Duodenal mucosa (tissue), 2 donors: ENCODE data around the gene SMOC2.

Source experiments
- H3K27ac ChIP-seq: one replicate; pipeline ENCODE4 v1.7.0; 2013; ENCODE audit warnings: low read depth, low read length
- H3K27me3 ChIP-seq, 2 donors: one replicate each; pipeline ENCODE4 v1.7.0; 2013; ENCODE audit warnings: low read length in 2 of 2, control low read depth in 1 of 2; ENCODE audit not compliant: insufficient read depth in 2 of 2, control insufficient read depth in 1 of 2
- H3K36me3 ChIP-seq, 2 donors: one replicate each; pipeline ENCODE4 v1.7.0; 2013; ENCODE audit warnings: low read length in 2 of 2, control low read depth in 1 of 2; ENCODE audit not compliant: insufficient read depth in 2 of 2, control insufficient read depth in 1 of 2
- H3K4me1 ChIP-seq, 2 donors: one replicate each; pipeline ENCODE4 v1.7.0; 2013; ENCODE audit warnings: low read length in 2 of 2, control low read depth in 1 of 2; ENCODE audit not compliant: insufficient read depth in 2 of 2, control insufficient read depth in 1 of 2
- H3K4me3 ChIP-seq, 2 donors: one replicate each; pipeline ENCODE4 v1.7.0; 2013; ENCODE audit warnings: low read length in 2 of 2, low read depth in 1 of 2
- H3K9ac ChIP-seq, 2 donors: one replicate each; pipeline ENCODE4 v1.7.0; 2013; ENCODE audit warnings: low read length in 2 of 2, low read depth in 1 of 2
- H3K9me3 ChIP-seq, 2 donors: one replicate each; pipeline ENCODE4 v1.7.0; 2013; ENCODE audit warnings: low read length in 2 of 2, control low read depth in 1 of 2; ENCODE audit not compliant: control insufficient read depth in 1 of 2

Gene SMOC2

DNA sequence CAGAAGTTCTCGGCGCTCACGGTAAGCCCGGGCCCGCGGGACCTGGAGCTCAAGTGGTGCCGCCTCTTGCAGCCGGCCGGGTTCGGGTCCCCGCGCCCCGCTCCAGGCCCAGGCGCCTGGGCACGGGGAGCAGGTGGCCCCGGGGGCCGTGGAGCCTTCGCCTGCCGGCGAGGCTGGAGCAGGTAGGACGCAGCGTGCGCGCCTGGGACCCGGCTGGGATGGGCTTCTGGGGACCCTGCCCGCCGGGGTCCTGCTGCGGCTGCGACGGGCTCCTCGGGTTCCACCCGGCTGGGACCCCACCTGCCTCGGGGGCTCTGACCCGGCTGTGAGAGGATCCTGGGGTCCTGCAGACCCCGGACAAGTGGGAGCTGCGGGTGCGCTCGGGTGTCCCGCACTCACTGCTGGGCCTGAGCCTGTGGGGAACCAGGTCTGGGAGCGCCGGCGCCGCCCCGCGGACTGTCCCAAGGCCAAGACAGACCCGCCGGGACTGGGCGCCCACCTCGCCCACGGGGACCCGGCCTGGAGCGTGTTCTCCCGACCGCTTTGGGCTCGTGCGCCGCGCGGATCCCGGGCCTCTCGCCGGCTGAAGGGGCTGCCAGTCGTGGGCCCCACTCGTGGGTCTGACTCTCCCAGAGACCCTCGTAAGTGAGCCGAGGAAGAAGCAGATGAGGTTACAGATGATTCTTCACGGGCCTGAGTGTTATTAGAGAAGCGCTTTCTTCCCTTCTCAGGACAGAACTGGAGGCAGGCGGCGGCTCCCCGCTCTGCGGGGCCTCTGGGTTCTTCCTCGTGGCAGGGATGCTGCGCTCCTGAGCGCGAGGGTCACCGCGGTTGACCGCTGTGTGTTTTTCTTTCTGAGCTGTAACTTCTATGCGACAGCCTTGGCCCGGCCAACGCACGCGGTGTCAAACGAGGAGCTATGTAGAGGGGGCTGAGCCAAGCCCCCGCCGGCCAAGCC, 729 bp downstream of the SMOC2 start:
- Histone ChIP-seq H3K4me3 (peak overlapping the region; percentile 54 to 55), H3K4me1 (peaks cover 0 to 6% of the 10 kb centered on the region in 2 donors), H3K9me3 (no peaks in the 10 kb centered on the region), H3K27me3 (peaks cover 23 to 25% of the 10 kb centered on the region in 2 donors), H3K27ac (no peak overlapping the region), H3K9ac (no peak overlapping the region), H3K36me3 (no peaks in the 10 kb centered on the region)

DNA sequence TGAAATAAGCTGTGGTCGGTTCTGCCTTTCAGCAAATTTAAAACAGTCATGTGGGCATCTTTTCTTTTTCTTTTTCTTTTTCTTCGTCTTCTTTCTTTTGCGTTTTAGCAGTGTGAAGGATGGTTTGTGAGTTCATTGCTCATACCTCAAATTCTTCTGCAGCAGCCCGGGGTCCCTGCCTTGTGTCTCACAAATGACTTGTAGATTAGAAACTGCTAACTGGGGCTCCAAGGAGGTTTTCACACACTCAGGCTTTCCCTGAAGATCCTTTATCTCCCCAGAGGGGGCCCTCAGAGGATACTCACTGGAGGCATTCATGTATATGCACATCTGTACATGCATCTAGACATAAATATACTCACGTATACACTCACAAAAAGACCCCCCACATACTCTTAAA, 1.7 kb downstream of the SMOC2 start:
- no peak overlapping the region for H3K9ac ChIP-seq
- no peaks in the 10 kb centered on the region for H3K9me3 ChIP-seq
- H3K27ac ChIP-seq: no peak overlapping the region
- no peaks in the 10 kb centered on the region for H3K36me3 ChIP-seq
- H3K4me1 ChIP-seq: peaks cover 0 to 6% of the 10 kb centered on the region in 2 donors
- peaks cover 23 to 25% of the 10 kb centered on the region in 2 donors for H3K27me3 ChIP-seq
- H3K4me3 ChIP-seq: peak overlapping the region; percentile 54 to 55

DNA sequence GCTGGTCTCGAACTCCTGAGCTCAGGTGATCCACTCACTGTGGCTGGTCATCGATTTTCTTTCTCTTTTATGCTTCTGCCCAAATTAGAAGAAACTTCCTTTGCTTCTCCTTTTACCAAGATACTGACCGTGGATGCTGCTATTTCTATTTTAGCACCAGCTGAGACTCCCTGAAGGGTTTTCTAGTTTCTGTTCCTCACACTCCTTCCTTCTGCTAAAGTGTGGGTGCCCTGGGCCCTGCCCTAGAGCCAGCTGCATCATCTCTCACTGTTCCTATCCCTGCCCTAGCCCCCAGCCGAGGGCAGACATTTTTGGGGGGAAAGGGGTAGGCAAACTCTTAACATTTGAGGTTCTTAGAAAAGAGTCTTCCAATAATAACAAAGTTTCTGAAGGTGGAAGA, 6.3 kb downstream of the SMOC2 start:
- no peaks in the 10 kb centered on the region for H3K36me3 ChIP-seq
- H3K27me3 ChIP-seq: peaks cover 6 to 13% of the 10 kb centered on the region in 2 donors
- H3K9me3 ChIP-seq: no peaks in the 10 kb centered on the region
- H3K4me1 ChIP-seq: peaks cover 3 to 7% of the 10 kb centered on the region in 2 donors
- H3K4me3 ChIP-seq: no peak overlapping the region
- H3K9ac ChIP-seq: no peak overlapping the region
- no peak overlapping the region for H3K27ac ChIP-seq

DNA sequence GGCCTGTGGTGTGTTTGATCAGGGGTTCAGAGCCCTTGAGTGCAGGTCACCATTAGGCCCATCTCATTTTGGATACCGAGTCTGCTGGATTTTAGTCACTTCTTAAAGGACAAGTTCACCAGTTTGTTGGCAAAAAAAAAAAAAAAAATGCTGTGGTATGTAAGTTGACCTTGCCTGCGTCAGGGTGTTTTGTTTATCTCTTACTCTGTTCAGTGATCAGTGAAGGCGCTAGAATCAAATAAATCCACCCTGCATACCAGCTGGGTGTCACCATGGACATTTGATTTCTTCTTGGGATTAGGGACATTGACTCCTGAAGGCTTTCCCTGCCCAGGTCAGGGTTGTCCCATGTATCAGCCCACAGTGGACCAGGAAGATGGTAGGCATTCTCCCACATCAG, 6.7 kb downstream of the SMOC2 start:
- no peak overlapping the region for H3K4me3 ChIP-seq
- peaks cover 4 to 7% of the 10 kb centered on the region in 2 donors for H3K4me1 ChIP-seq
- no peaks in the 10 kb centered on the region for H3K9me3 ChIP-seq
- no peak overlapping the region for H3K9ac ChIP-seq
- no peaks in the 10 kb centered on the region for H3K36me3 ChIP-seq
- H3K27ac ChIP-seq: no peak overlapping the region
- peaks cover 4 to 9% of the 10 kb centered on the region in 2 donors for H3K27me3 ChIP-seq

DNA sequence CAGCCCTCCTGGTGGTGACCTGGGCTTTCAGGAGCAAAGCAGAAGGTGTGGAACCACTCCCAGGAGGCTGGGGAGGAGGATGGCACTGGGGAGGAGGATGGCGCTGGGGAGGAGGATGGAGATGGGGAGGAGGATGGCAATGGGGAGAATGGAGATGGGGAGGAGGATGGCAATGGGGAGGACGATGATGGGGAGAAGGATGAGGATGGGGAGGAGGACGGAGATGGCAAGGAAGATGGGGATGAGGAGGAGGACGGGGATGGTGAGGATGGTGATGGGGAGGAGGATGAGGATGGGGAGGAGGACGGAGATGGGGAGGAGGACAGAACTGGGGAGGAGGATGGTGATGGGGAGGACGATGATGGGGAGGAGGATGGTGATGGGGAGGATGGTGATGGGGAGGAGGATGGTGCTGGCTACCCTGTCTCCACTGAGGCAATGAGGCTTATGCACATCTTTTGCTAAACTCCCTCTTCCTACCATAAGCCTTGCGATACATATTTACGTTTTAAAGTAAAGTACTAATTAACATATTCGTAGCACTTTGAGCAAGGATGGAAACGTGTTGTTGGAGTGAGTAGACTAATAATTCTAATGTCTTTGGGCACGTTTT, 7.4 kb downstream of the SMOC2 start:
- Histone ChIP-seq H3K27ac (no peak overlapping the region), H3K27me3 (peaks cover 0 to 2% of the 10 kb centered on the region in 2 donors), H3K4me3 (no peak overlapping the region), H3K9ac (no peak overlapping the region), H3K36me3 (no peaks in the 10 kb centered on the region), H3K4me1 (peaks cover 7 to 10% of the 10 kb centered on the region in 2 donors), H3K9me3 (no peaks in the 10 kb centered on the region)

DNA sequence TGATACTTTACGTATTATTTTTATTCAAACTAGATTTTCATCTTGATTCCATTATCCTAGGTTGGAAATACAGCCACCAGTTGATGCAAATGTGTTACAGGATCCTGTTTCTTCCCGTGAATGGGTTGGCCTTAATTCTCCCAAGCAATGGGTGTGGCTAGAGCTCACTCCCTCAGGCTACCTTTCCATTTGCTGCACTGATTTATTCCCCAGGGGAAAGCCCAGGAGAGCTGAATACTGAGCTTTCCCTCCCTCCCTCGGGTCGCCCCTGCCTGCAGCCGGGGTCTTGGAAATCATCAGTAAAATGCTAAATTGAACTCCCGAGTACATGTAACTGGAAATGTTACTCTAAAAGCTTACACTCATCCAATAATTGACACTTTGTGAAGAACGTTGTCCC, 9.9 kb downstream of the SMOC2 start:
- H3K4me1 ChIP-seq: peaks cover 11 to 17% of the 10 kb centered on the region in 2 donors
- no peak overlapping the region for H3K4me3 ChIP-seq

DNA sequence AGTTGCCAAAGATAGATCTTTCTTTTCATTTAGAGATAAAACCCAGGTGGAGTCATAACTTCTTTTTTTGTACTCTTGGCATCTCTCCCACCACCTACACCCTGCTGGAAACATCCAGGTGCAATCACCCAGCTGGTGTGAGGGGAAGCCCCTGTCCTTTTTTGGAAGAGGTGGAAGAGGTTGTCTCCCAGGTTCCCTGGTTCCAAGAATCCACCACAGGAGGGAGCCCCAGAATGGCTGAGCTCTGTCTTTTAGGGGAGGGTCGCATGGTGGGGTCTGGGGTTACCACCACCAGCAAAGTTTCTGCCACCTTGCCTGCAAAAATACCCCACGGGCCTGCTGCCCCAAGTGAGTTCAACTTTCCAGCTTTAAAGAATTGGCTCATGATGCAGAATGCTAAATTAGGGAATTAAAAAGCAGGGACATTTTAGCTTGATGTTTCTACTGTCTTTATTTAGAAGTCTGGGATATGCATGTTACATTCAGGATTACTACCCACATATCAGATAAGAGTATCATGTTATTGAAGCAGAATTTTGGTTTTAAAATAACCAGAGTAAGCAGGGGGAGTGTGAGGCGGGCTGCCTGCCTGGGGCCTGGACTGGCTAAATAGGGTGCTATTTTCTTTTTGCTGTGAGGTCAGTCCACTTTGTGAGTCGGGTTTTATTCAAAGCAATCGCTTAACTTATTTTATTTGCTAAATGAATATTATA, 11.0 kb downstream of the SMOC2 start:
- H3K4me1 ChIP-seq: peaks cover 13 to 20% of the 10 kb centered on the region in 2 donors
- no peaks in the 10 kb centered on the region for H3K9me3 ChIP-seq
- H3K9ac ChIP-seq: no peak overlapping the region
- H3K36me3 ChIP-seq: no peaks in the 10 kb centered on the region
- no peak overlapping the region for H3K27ac ChIP-seq
- H3K27me3 ChIP-seq: peaks cover 0 to 5% of the 10 kb centered on the region in 2 donors
- no peak overlapping the region for H3K4me3 ChIP-seq

More for the DNA sequence above, 9.9 kb downstream of the SMOC2 start:
- H3K9ac ChIP-seq: peak overlapping the region in 1 of 2 donors; percentile 32
- H3K9me3 ChIP-seq: no peaks in the 10 kb centered on the region
- peaks cover 0 to 4% of the 10 kb centered on the region in 2 donors for H3K27me3 ChIP-seq
- no peak overlapping the region for H3K27ac ChIP-seq
- H3K36me3 ChIP-seq: no peaks in the 10 kb centered on the region

DNA sequence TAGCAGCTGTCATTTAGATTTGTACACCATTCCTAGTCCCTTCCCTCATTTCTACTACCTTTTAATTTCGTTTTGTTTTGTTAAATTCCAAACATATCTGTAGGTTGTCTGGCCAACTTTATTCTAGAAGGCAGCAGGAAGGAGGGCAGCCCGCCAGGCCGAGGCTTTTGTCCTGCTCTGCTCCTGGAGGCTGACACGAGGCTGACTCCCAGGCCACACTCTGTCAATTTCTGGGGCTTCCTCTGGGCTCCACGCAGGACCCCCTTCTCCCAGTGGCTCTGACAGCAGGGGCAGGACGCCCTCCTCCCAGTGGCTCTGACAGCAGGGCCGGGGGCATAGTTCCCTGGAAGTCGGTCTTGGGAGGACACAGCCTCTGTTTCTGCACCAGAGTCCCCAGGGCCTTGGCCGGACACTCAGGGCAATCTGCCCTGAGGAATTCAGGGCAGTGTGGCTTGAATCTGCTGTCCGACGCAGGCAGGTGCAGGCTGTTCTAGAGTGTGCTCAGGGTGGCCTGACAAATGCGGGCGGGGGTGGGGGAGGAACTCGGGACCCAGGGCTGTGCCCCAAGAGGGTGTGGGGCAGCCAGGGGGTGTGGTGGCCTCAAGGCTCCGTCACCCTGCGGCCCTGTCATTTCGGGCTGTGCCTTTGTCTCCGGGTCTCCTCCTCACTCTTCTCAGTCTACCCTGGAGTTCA, 11.8 kb downstream of the SMOC2 start:
- no peaks in the 10 kb centered on the region for H3K36me3 ChIP-seq
- H3K27me3 ChIP-seq: peaks cover 0 to 5% of the 10 kb centered on the region in 2 donors
- peaks cover 13 to 20% of the 10 kb centered on the region in 2 donors for H3K4me1 ChIP-seq
- H3K27ac ChIP-seq: no peak overlapping the region
- H3K9me3 ChIP-seq: no peaks in the 10 kb centered on the region
- H3K4me3 ChIP-seq: no peak overlapping the region
- no peak overlapping the region for H3K9ac ChIP-seq

DNA sequence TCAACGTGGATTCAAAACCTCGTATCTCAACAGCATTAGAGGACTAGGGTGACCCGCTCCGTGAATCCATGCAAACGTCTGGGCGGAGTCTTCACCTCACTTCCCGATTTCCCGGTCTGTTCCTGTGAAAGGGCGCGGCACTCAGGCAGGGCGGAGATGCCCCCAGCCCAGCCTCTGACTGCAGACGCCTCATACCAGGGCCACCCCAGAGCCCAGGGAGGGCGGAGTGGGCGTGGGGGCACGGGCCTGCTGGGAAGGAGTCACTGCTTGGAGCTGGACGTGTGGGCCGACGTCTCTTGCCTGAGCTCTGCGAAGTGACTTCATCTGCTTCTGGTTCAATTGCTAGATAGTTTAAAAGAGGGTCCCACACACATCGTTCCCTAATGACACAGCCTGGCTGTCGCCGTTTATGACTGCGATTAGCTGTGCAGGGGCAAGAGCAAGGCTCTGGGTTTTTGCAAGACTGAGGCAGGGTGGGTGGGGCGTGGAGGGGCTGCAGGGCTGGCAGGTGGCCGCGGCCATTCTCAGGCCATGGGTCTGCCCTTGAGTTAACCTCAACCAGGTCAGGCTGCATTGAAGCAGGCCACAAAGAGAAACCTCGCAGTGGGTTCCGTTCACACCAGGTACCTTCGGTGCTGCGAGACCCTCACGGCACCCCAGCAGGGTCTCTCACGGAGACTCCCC, 15.0 kb downstream of the SMOC2 start:
- no peak overlapping the region for H3K9ac ChIP-seq
- peaks cover 13 to 19% of the 10 kb centered on the region in 2 donors for H3K4me1 ChIP-seq
- H3K27me3 ChIP-seq: peaks cover 0 to 5% of the 10 kb centered on the region in 2 donors
- no peak overlapping the region for H3K27ac ChIP-seq
- H3K36me3 ChIP-seq: no peaks in the 10 kb centered on the region
- H3K9me3 ChIP-seq: no peaks in the 10 kb centered on the region
- H3K4me3 ChIP-seq: peak overlapping the region in 1 of 2 donors; percentile 25
